Measurements from ENCODE around the gene MAMSTR.

DNA sequence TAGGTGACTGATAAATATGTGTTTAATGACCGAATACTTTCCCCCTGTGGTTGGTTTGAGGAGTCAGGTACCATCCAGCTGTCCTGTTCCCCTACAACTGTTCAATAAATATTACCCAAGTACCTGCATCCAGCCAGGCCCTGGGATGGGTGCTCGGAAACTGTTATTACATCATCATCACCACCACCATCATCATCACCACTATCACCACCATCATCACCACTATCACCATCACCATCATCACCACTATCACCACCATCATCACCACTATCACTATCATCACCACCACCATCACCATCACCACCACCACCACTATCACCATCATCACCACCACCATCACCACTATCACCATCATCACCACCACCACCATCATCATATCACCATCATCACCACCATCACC lies 50.8 kb downstream of the MAMSTR start:
- TF ChIP-seq, protein P1, sequence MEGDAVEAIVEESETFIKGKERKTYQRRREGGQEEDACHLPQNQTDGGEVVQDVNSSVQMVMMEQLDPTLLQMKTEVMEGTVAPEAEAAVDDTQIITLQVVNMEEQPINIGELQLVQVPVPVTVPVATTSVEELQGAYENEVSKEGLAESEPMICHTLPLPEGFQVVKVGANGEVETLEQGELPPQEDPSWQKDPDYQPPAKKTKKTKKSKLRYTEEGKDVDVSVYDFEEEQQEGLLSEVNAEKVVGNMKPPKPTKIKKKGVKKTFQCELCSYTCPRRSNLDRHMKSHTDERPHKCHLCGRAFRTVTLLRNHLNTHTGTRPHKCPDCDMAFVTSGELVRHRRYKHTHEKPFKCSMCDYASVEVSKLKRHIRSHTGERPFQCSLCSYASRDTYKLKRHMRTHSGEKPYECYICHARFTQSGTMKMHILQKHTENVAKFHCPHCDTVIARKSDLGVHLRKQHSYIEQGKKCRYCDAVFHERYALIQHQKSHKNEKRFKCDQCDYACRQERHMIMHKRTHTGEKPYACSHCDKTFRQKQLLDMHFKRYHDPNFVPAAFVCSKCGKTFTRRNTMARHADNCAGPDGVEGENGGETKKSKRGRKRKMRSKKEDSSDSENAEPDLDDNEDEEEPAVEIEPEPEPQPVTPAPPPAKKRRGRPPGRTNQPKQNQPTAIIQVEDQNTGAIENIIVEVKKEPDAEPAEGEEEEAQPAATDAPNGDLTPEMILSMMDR (IDR thresholded peaks at IDR 0.05), result no peak
- TF ChIP-seq POLR2A (IDR thresholded peaks at IDR 0.05), result no peak
- no peak for TF ChIP-seq EP300 (IDR thresholded peaks at IDR 0.05)

Data from ovary (tissue), 3 donors.